ENCODE results near the gene ORAI3. TPM values are rescaled to one million over a fixed set of nuclear protein-coding genes. Genes with fewer than 3 reads are reported as not detected.

ORAI3 gene
- total RNA-seq, 1 donor from 2014 or later = 10.2 TPM

DNA sequence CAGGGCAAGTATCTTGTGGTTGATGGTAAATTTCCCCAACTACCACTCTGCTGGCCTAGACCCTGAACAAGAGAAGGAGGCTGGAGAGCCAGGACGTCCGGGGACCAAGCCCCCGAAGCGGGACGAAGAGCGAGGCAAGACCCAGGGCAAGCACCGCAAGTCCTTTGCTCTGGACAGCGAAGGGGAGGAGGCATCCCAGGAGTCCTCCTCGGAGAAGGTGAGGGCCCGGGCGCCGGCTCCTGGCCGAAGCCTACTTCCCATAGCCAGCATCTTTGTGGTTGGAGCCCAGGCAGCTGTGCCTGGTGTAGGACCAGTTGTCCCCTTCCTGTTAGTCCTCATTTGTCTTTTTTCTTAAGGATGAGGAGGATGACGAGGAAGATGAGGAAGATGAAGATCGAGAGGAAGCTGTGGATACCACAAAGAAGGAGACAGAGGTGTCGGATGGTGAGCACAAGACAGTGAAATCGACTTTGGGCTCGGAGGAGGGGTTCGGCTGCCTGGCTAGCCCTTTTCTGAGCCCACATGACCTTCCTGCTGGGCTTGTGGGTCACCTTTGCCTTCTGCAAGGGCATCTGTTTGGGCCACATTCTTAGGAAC, 20.5 kb downstream of the ORAI3 start:
- no peak for TF ChIP-seq EZH2phosphoT487 (IDR thresholded peaks at IDR 0.05)
- no peak for TF ChIP-seq EZH2 (IDR thresholded peaks at IDR 0.05)
- TF ChIP-seq, protein P1, sequence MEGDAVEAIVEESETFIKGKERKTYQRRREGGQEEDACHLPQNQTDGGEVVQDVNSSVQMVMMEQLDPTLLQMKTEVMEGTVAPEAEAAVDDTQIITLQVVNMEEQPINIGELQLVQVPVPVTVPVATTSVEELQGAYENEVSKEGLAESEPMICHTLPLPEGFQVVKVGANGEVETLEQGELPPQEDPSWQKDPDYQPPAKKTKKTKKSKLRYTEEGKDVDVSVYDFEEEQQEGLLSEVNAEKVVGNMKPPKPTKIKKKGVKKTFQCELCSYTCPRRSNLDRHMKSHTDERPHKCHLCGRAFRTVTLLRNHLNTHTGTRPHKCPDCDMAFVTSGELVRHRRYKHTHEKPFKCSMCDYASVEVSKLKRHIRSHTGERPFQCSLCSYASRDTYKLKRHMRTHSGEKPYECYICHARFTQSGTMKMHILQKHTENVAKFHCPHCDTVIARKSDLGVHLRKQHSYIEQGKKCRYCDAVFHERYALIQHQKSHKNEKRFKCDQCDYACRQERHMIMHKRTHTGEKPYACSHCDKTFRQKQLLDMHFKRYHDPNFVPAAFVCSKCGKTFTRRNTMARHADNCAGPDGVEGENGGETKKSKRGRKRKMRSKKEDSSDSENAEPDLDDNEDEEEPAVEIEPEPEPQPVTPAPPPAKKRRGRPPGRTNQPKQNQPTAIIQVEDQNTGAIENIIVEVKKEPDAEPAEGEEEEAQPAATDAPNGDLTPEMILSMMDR (IDR thresholded peaks at IDR 0.05) = no peak
- H4K20me1 ChIP-seq (ENCODE audit: low read depth) = peaks cover 3% of the 10 kb centered on the region
- H3K36me3 Mint-ChIP-seq = peaks cover 44% of the 10 kb centered on the region
- no peaks in the 10 kb centered on the region for H3K4me1 ChIP-seq
- no peaks in the 10 kb centered on the region for H3K27me3 ChIP-seq
- H3K27me3 Mint-ChIP-seq (ENCODE audit: insufficient read depth, low read depth) = peaks cover 6% of the 10 kb centered on the region
- H2AFZ ChIP-seq (replicated peaks) = no peak overlapping the region
- no peaks in the 10 kb centered on the region for H3F3A ChIP-seq (ENCODE audit: low read depth)
- DNase-seq (ENCODE audit: low spot score) = no peak
- no peaks in the 10 kb centered on the region for H3K9me3 ChIP-seq (ENCODE audit: low read depth)
- H3K4me1 Mint-ChIP-seq = no peaks in the 10 kb centered on the region
- H3K79me2 ChIP-seq (ENCODE audit: low read depth) = no peaks in the 10 kb centered on the region
- no peak overlapping the region for H3K4me2 ChIP-seq
- H3K9ac ChIP-seq = no peak overlapping the region
- H3K36me3 ChIP-seq = no peaks in the 10 kb centered on the region
- H3K4me3 ChIP-seq = no peak overlapping the region
- H3K27ac ChIP-seq = no peak overlapping the region
- no peaks in the 10 kb centered on the region for H3K9me3 Mint-ChIP-seq
- no peak overlapping the region for H3K4me3 Mint-ChIP-seq
- H3K27ac Mint-ChIP-seq = no peak overlapping the region

DNA sequence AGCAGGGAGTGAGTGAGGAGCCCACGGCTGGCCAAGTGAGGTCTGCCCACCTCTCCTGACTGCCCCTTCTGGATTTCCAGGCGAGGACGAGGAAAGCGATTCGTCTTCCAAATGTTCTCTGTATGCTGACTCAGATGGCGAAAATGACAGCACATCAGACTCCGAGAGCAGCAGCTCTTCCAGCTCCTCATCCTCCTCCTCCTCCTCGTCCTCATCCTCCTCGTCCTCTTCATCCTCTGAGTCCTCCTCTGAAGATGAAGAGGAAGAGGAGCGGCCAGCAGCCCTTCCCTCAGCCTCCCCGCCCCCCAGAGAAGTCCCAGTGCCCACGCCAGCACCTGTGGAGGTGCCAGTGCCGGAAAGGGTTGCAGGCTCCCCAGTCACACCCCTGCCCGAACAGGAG, 22.4 kb downstream of the ORAI3 start:
- H3K27me3 Mint-ChIP-seq (ENCODE audit: insufficient read depth, low read depth) = peaks cover 9% of the 10 kb centered on the region
- Histone ChIP-seq H3K9me3 (ENCODE audit: low read depth) (no peaks in the 10 kb centered on the region), H3K27ac (no peak overlapping the region), H2AFZ (replicated peaks) (no peak overlapping the region), H3K9ac (no peak overlapping the region), H4K20me1 (ENCODE audit: low read depth) (no peaks in the 10 kb centered on the region), H3K79me2 (ENCODE audit: low read depth) (no peaks in the 10 kb centered on the region), H3K4me3 (no peak overlapping the region), H3K36me3 (no peaks in the 10 kb centered on the region), H3F3A (ENCODE audit: low read depth) (no peaks in the 10 kb centered on the region), H3K27me3 (no peaks in the 10 kb centered on the region), H3K4me1 (no peaks in the 10 kb centered on the region), H3K4me2 (no peak overlapping the region)
- TF ChIP-seq EZH2phosphoT487 (IDR thresholded peaks at IDR 0.05) (no peak), EZH2 (IDR thresholded peaks at IDR 0.05) (no peak)
- TF ChIP-seq, protein P1 (IDR thresholded peaks at IDR 0.05) = no peak
- H3K9me3 Mint-ChIP-seq = no peaks in the 10 kb centered on the region
- peaks cover 43% of the 10 kb centered on the region for H3K36me3 Mint-ChIP-seq
- no peaks in the 10 kb centered on the region for H3K4me1 Mint-ChIP-seq
- H3K4me3 Mint-ChIP-seq = no peak overlapping the region
- no peak for DNase-seq (ENCODE audit: low spot score)
- no peak overlapping the region for H3K27ac Mint-ChIP-seq

GRCh38 chr16:30972872-30973271, 24.0 kb downstream of the ORAI3 start:
- H3K4me1 ChIP-seq = no peaks in the 10 kb centered on the region
- no peak overlapping the region for H3K27ac Mint-ChIP-seq
- peak; percentile 40 for DNase-seq (ENCODE audit: low spot score)
- no peak overlapping the region for H3K27ac ChIP-seq
- peaks cover 39% of the 10 kb centered on the region for H3K36me3 Mint-ChIP-seq
- no peak overlapping the region for H2AFZ ChIP-seq (replicated peaks)
- no peak overlapping the region for H3K4me2 ChIP-seq
- no peaks in the 10 kb centered on the region for H3F3A ChIP-seq (ENCODE audit: low read depth)
- H3K79me2 ChIP-seq (ENCODE audit: low read depth) = no peaks in the 10 kb centered on the region
- H3K36me3 ChIP-seq = no peaks in the 10 kb centered on the region
- no peaks in the 10 kb centered on the region for H3K9me3 ChIP-seq (ENCODE audit: low read depth)
- no peaks in the 10 kb centered on the region for H3K9me3 Mint-ChIP-seq
- no peaks in the 10 kb centered on the region for H3K27me3 ChIP-seq
- peaks cover 7% of the 10 kb centered on the region for H3K27me3 Mint-ChIP-seq (ENCODE audit: insufficient read depth, low read depth)
- no peak overlapping the region for H3K4me3 ChIP-seq
- H3K4me3 Mint-ChIP-seq = no peak overlapping the region
- no peak for TF ChIP-seq EZH2 (IDR thresholded peaks at IDR 0.05)
- no peak for TF ChIP-seq EZH2phosphoT487 (IDR thresholded peaks at IDR 0.05)
- TF ChIP-seq, protein P1 (IDR thresholded peaks at IDR 0.05) = peak; percentile 15
- peaks cover 5% of the 10 kb centered on the region for H4K20me1 ChIP-seq (ENCODE audit: low read depth)
- no peaks in the 10 kb centered on the region for H3K4me1 Mint-ChIP-seq
- no peak overlapping the region for H3K9ac ChIP-seq
